Kidney epithelial cell (primary cell): Measurements from ENCODE around the gene FBLN2. TPM values are rescaled to one million over a fixed set of nuclear protein-coding genes. Genes with fewer than 3 reads are reported as not detected.

Experiments used
- DNase-seq: peaks from one replicate; pipeline ENCODE4 v3.0.0-alpha.2; 2010; ENCODE audit warnings: low read depth
- H3K27me3 ChIP-seq: 2 replicates; pipeline ENCODE4 v1.6.0; 2011; ENCODE audit warnings: low read length; ENCODE audit not compliant: control insufficient read depth, insufficient read depth
- H3K36me3 ChIP-seq: 2 replicates; pipeline ENCODE4 v1.5.1; 2011; ENCODE audit warnings: low read length; ENCODE audit not compliant: control insufficient read depth, insufficient read depth
- H3K4me3 ChIP-seq: 2 replicates; pipeline ENCODE4 v1.5.1; 2011; ENCODE audit warnings: low read depth, mild to moderate bottlenecking, control low read depth, low read length
- CTCF ChIP-seq: IDR thresholded peaks from 2 replicates; pipeline ENCODE4 v1.5.1; 2011; ENCODE audit warnings: mild to moderate bottlenecking, moderate library complexity, low read length, control low read depth, inconsistent platforms; ENCODE audit not compliant: insufficient read depth, poor library complexity, severe bottlenecking
- total RNA-seq: library from RNA; depleted of rRNA; stranded (reverse); fragments of >200 nt; gene quantifications from 2 replicates; pipeline ENCODE4 v1.2.3, GENCODE V29; 2015

FBLN2 gene
- total RNA-seq, 1 donor from 2014 or later, result 6.7 TPM

- Histone ChIP-seq H3K27me3 (no peaks in the 10 kb centered on the region), H3K4me3 (no peak overlapping the region), H3K36me3 (no peaks in the 10 kb centered on the region)
- TF ChIP-seq CTCF, result no peak
- no peak for DNase-seq
Observed at GRCh38 chr3:13628841-13629551, 80.1 kb downstream of the FBLN2 start.

GRCh38 chr3:13629644-13630043 lies 80.7 kb downstream of the FBLN2 start:
- no peak overlapping the region for H3K4me3 ChIP-seq
- no peak for DNase-seq
- no peaks in the 10 kb centered on the region for H3K27me3 ChIP-seq
- no peaks in the 10 kb centered on the region for H3K36me3 ChIP-seq
- no peak for TF ChIP-seq CTCF

- Histone ChIP-seq H3K36me3 (no peaks in the 10 kb centered on the region), H3K4me3 (no peak overlapping the region), H3K27me3 (peaks cover 2% of the 10 kb centered on the region)
- TF ChIP-seq CTCF, result no peak
- DNase-seq, result no peak
Observed at GRCh38 chr3:13631256-13631655, 82.3 kb downstream of the FBLN2 start.

DNA sequence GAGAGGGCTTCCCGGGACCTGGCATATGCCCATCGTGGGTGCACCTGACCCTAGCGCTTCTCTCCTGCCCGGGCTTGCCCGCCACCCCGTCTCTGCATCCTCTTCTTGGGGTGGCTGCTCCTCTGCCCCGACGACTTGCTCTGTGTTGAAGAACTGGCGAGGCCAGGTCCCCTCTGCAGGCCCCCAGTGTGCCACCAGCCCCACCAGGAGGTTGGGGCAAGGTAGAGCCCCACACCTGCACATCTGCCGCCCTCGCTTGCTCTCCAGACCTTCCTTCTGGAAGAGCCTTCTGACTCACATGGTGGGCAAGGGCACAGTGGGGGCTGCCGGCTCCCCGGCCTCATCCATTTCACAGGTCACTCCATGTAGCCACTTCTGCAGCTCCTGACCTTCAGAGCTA lies 84.3 kb downstream of the FBLN2 start:
- DNase-seq, result no peak
- Histone ChIP-seq H3K27me3 (peaks cover 11% of the 10 kb centered on the region), H3K4me3 (no peak overlapping the region), H3K36me3 (no peaks in the 10 kb centered on the region)
- TF ChIP-seq CTCF, result no peak

- TF ChIP-seq CTCF, result no peak
- no peaks in the 10 kb centered on the region for H3K36me3 ChIP-seq
- peaks cover 11% of the 10 kb centered on the region for H3K27me3 ChIP-seq
- H3K4me3 ChIP-seq, result no peak overlapping the region
- no peak for DNase-seq
Observed at GRCh38 chr3:13634151-13634550, 85.2 kb downstream of the FBLN2 start.

DNA sequence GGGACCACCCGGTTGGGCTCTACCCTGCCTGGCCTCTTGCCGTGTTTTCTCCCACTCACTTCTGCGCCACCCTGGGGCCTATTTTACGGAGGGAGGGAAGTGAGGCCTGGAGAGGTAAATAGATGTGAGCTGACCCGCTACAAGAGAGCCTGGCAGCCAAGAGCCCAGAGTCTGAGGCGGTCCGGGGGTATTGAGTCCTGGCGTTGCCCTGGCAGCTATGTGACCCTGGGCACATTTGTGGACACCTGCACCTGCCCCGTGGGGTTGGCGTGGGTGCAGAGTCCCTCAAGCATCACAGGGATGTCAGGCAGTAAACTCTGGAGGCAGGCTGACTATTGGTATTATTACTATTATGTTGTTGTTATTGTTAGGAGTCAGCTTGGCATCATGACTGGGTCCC lies 85.7 kb downstream of the FBLN2 start:
- TF ChIP-seq CTCF, result no peak
- no peak for DNase-seq
- H3K36me3 ChIP-seq, result no peaks in the 10 kb centered on the region
- H3K27me3 ChIP-seq, result peaks cover 11% of the 10 kb centered on the region
- H3K4me3 ChIP-seq, result no peak overlapping the region
